Neutrophil (primary cell): ENCODE results near the gene IL17RB.

Experiments used
- H3K27ac ChIP-seq: fragments of 200-600 bp; sonication (generic); 2 replicates; pipeline ENCODE4 v1.5.1; 2016; ENCODE audit warnings: mild to moderate bottlenecking, moderate library complexity
- H3K27me3 ChIP-seq: fragments of 200-600 bp; sonication (generic); 2 replicates; pipeline ENCODE4 v1.6.0; 2016; ENCODE audit warnings: mild to moderate bottlenecking
- H3K36me3 ChIP-seq: fragments of 200-600 bp; sonication (generic); 2 replicates; pipeline ENCODE4 v1.5.1; 2017
- H3K4me1 ChIP-seq, 2 experiments: fragments of 200-600 bp in 1 of 2; sonication (generic) in 1 of 2; 1 replicate in 1 of 2; 2 replicates in 1 of 2; pipeline versions ENCODE4 v1.5.1 to v1.6.1; 2013 to 2016; ENCODE audit warnings: low read depth in 1 of 2, low read length in 1 of 2, mild to moderate bottlenecking in 1 of 2, moderate library complexity in 1 of 2; ENCODE audit not compliant: control insufficient read depth in 1 of 2, insufficient read depth in 1 of 2
- H3K4me3 ChIP-seq, 2 experiments: fragments of 200-600 bp in 1 of 2; sonication (generic) in 1 of 2; 1 replicate in 1 of 2; 2 replicates in 1 of 2; pipeline ENCODE4 v1.5.1; 2013 to 2016; ENCODE audit warnings: low read depth in 1 of 2, low read length in 1 of 2, mild to moderate bottlenecking in 1 of 2, moderate library complexity in 1 of 2
- H3K9me3 ChIP-seq: fragments of 200-600 bp; sonication (generic); 2 replicates; pipeline ENCODE4 v1.5.1; 2016
- CTCF ChIP-seq: fragments of 200-600 bp; sonication (generic); IDR thresholded peaks from 2 replicates; pipeline ENCODE4 v1.5.1; 2016; ENCODE audit warnings: antibody characterized with exemption

IL17RB gene

GRCh38 chr3:53802256-53802880 lies 44.0 kb upstream of the IL17RB start:
- no peak for TF ChIP-seq CTCF
- H3K9me3 ChIP-seq = no peaks in the 10 kb centered on the region
- H3K36me3 ChIP-seq = no peaks in the 10 kb centered on the region
- H3K4me1 ChIP-seq = no peaks in the 10 kb centered on the region
- peaks cover 20% of the 10 kb centered on the region for H3K27me3 ChIP-seq
- no peak overlapping the region for H3K4me3 ChIP-seq
- H3K27ac ChIP-seq = no peak overlapping the region

DNA sequence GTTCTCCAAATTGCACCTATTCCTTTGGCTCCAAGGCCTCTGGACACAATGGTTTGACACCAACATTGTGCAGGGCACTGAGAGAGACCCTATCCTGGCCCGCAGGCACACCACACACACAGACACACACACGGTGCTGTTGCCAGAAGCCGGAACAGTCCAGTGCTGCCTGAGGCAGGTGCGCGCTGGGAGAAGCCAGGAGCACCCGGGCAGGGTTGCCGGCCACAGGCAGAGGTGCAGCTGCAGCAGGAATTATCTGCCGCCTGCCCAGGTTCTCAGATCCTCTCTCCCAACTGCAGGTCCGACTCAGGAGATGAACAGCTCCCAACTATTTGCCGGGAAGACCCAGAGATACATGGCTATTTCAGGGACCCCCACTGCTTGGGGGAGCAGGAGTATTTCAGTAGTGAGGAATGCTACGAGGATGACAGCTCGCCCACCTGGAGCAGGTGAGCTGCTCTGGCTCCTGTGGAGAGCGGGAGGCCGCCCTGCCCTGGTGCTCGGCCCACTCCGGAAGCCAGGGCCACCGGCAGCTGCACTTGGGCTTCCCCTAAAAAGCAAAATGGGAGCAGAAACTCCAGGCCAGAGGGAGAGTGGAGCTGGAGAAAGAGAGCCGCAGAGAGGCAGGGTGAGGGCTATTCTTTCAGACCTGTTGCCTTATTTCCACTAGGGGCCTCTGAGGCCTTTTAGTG lies 43.1 kb upstream of the IL17RB start:
- Histone ChIP-seq H3K4me1 (no peaks in the 10 kb centered on the region), H3K9me3 (no peaks in the 10 kb centered on the region), H3K4me3 (no peak overlapping the region), H3K27me3 (peaks cover 19% of the 10 kb centered on the region), H3K36me3 (no peaks in the 10 kb centered on the region), H3K27ac (no peak overlapping the region)
- no peak for TF ChIP-seq CTCF

DNA sequence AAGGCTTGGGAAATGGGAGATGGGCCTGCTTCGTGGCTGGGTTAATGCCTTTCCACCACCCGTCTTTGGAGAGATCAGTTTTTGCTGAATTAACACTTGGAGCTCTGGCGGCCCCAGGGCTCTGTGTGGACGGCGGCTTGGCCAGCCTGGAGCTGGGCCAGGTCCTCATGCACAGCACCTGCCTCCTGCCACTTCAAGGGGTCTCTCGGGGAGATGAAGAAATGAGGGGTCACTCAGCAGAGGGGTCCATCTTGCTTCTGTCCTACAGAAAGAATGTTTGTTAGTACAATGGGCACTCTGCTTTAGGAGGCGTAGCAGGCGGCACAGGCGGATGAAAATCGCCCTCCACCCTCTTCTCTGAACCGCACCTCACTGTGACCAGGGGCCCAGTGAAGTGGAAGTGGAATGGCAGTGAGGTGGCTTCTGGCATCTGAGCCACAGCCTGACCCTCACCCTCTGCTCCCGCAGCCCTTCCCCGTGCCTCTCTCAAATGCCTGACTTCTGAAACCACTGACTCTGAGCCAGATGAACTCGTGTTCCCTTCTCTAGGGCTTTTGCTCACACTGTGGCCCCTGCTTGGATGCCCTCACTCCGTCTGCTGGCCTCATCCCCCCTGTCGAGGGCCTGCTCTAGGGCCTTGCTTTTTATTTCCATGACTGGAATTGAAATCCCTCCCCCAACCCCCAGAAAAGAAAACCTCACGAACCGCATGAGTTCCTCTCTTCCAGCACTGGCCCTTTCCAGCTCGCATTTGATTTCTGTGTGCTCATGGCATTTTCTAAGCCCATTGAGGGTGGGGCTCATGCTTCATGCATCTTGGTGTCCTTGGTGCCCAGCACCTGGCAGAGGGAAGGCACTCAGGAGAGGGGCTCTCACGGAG lies 42.3 kb upstream of the IL17RB start:
- H3K27ac ChIP-seq = no peak overlapping the region
- peaks cover 19% of the 10 kb centered on the region for H3K27me3 ChIP-seq
- no peaks in the 10 kb centered on the region for H3K4me1 ChIP-seq
- H3K4me3 ChIP-seq = no peak overlapping the region
- no peaks in the 10 kb centered on the region for H3K36me3 ChIP-seq
- no peaks in the 10 kb centered on the region for H3K9me3 ChIP-seq
- TF ChIP-seq CTCF = no peak

DNA sequence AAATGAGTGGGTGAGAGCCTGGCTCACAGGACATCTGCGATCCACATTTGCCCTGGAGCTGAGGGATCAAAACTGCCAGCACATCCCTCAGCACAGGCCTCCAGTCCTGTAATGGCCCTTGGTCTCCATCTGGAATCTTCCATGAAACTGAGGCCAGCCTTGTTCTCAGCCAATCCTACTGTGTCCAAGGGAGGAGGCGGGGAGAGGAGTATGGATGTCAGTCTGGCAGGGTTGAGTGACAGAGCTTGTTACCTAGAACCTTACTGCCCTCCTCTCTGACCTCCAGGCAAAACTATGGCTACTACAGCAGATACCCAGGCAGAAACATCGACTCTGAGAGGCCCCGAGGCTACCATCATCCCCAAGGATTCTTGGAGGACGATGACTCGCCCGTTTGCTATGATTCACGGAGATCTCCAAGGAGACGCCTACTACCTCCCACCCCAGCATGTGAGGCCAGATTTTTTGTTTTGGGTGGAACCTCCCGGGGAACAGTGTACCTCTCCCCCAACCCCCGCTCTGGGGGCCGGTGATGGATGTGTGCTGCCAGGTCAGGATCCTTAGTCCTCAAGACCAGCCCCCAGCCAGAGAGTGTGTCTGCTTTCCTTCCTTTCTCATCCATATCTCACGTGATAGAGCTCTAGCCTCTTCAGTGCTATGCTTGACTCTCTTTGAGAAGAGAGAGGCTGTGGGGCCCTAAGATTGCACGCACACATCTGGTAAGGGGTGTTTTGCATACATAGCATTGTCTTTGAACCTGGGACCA lies 41.5 kb upstream of the IL17RB start:
- Histone ChIP-seq H3K27ac (no peak overlapping the region), H3K27me3 (peaks cover 19% of the 10 kb centered on the region), H3K4me3 (no peak overlapping the region), H3K9me3 (no peaks in the 10 kb centered on the region), H3K36me3 (no peaks in the 10 kb centered on the region), H3K4me1 (no peaks in the 10 kb centered on the region)
- TF ChIP-seq CTCF = no peak

GRCh38 chr3:53805463-53806159 lies 40.8 kb upstream of the IL17RB start:
- no peaks in the 10 kb centered on the region for H3K4me1 ChIP-seq
- H3K36me3 ChIP-seq = no peaks in the 10 kb centered on the region
- no peak overlapping the region for H3K27ac ChIP-seq
- no peak for TF ChIP-seq CTCF
- H3K4me3 ChIP-seq = no peak overlapping the region
- no peaks in the 10 kb centered on the region for H3K9me3 ChIP-seq
- peaks cover 19% of the 10 kb centered on the region for H3K27me3 ChIP-seq
